ENCODE measurements around the gene CEBPG. TPM values are rescaled to one million over a fixed set of nuclear protein-coding genes. Genes with fewer than 3 reads are reported as not detected.

CEBPG gene
- total RNA-seq, 1 donor from 2014 or later: 20.7 TPM

- no peak for TF ChIP-seq CTCF (IDR thresholded peaks at IDR 0.05; ENCODE audit: unreplicated experiment)
- H3K27ac Mint-ChIP-seq (ENCODE audit: unreplicated experiment): no peak overlapping the region
- no peak for DNase-seq (ENCODE audit: low spot score)
- H3K4me3 Mint-ChIP-seq (ENCODE audit: unreplicated experiment): no peak overlapping the region
- H3K27me3 Mint-ChIP-seq (ENCODE audit: unreplicated experiment): peaks cover 3% of the 10 kb centered on the region
- no peaks in the 10 kb centered on the region for H3K36me3 Mint-ChIP-seq (ENCODE audit: low read depth, unreplicated experiment)
- H3K4me1 Mint-ChIP-seq (ENCODE audit: unreplicated experiment): peaks cover under 1% of the 10 kb centered on the region
- no peaks in the 10 kb centered on the region for H3K9me3 Mint-ChIP-seq (ENCODE audit: unreplicated experiment)
Observed at GRCh38 chr19:33388231-33388724, 14.8 kb downstream of the CEBPG start.

DNA sequence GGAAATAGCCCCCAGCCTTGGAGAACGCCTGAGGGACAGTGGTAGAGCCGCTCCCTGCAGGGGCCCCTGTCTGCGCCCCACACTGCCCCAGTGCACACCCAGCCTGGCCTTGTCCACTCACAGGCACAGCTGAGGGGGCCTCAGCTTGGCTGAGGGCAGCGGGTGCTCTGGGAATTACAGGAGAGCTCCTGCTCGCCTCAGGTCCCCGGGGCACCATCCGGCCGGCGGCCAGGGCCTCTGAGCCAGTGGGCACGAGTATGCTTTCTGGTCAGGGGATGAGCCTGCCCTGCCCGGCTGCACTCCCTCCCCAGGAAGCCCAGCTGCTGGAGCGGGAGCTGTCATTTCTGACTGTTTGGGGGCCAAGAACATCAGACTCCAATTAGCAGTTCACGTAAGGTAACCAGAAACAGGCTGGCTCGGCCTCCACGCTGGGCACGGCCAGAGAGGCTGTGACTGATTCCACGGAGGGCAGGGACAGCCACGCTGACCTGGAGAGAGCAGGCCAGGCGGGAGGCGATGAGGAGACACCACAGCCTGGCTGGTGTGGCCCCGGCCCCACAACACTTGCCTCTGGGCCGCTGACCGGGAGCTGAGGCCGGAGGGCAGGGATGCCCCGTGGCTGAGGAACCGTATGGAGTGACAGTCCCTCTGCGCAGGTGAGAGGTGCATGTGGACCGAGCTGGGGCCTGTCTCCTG lies 15.4 kb downstream of the CEBPG start:
- no peak for TF ChIP-seq CTCF (IDR thresholded peaks at IDR 0.05; ENCODE audit: unreplicated experiment)
- Mint-ChIP-seq H3K4me3 (ENCODE audit: unreplicated experiment) (no peak overlapping the region), H3K27me3 (ENCODE audit: unreplicated experiment) (peaks cover 3% of the 10 kb centered on the region), H3K9me3 (ENCODE audit: unreplicated experiment) (no peaks in the 10 kb centered on the region), H3K27ac (ENCODE audit: unreplicated experiment) (no peak overlapping the region), H3K4me1 (ENCODE audit: unreplicated experiment) (no peaks in the 10 kb centered on the region), H3K36me3 (ENCODE audit: low read depth, unreplicated experiment) (peaks cover 3% of the 10 kb centered on the region)
- no peak for DNase-seq (ENCODE audit: low spot score)

DNA sequence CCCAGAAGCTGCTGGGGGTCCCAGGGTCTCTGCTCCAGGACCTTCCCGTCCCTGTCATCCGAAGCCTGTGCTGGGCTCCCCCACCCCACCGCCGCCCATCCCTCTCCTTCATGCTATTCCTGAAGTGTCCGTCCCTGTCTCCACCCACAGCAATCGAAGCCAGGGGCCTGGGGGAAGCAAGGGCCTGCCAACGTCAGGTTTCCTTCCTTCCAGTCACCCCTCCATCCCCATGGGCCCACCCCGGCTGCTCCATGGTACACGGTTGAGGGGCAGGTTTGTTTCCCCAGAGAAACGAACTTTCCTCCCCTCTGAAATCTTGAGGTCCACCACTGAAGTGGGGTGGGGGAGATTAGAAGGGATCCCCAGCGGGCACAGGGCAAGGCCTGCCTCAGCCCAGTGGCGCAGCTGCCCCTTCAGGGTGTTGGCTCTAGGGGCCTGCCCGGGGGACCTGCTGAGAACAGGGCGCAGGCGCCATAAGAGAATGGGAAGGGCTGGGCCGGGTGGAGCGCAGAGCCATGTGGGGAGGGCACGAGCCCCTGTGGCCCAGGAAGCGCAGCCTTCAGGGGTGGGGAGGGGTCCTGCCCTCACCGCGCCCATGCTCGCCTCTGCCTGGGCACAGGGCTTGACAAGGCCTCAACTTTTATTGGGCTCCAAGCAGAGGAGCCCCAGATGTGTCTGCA lies 16.1 kb downstream of the CEBPG start:
- H3K27ac Mint-ChIP-seq (ENCODE audit: unreplicated experiment): no peak overlapping the region
- H3K4me3 Mint-ChIP-seq (ENCODE audit: unreplicated experiment): no peak overlapping the region
- DNase-seq (ENCODE audit: low spot score): no peak
- no peak for TF ChIP-seq CTCF (IDR thresholded peaks at IDR 0.05; ENCODE audit: unreplicated experiment)
- peaks cover 3% of the 10 kb centered on the region for H3K36me3 Mint-ChIP-seq (ENCODE audit: low read depth, unreplicated experiment)
- no peaks in the 10 kb centered on the region for H3K9me3 Mint-ChIP-seq (ENCODE audit: unreplicated experiment)
- H3K4me1 Mint-ChIP-seq (ENCODE audit: unreplicated experiment): peaks cover under 1% of the 10 kb centered on the region
- H3K27me3 Mint-ChIP-seq (ENCODE audit: unreplicated experiment): peaks cover 3% of the 10 kb centered on the region

DNA sequence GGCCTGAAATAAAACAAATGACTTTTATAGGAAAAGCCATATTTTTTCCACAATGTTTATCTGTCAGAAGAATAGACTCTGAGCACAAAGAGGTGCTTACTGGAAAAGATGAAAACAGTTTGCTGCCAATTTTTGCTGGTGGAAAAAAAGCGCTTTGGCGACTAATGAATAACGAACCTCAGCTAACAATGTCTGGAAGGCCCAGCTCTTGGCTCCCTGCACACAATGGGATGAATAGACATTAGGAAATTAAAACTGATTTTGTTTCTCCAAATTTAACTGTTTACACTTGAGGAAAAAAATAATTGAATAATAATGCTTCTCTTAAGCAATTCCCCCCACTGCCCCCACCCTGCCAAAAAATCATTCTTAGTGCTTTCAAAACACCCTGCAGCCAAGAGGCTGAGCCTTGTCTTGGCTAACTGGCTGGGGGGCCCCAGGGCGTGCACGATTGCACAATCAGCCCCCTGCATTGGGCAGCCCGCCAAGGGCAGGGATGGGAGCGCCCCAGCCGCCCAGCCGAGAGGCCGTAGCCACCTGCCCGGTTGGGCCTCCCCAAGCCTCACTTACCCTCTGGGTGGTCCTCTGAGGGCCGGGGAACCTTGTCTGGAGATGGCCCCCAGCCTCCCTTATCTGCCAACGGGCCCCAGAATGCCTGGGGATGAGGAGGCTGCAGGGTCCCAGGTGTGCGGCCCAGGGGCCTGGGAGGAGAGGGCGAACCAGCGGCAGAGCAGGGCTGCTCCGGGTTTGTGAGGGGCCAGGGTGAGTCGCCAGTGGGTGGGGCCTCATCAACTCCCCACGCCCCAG lies 16.8 kb downstream of the CEBPG start:
- no peaks in the 10 kb centered on the region for H3K9me3 Mint-ChIP-seq (ENCODE audit: unreplicated experiment)

More for the DNA sequence above, 16.8 kb downstream of the CEBPG start:
- peaks cover 3% of the 10 kb centered on the region for H3K36me3 Mint-ChIP-seq (ENCODE audit: low read depth, unreplicated experiment)
- peaks cover 8% of the 10 kb centered on the region for H3K4me1 Mint-ChIP-seq (ENCODE audit: unreplicated experiment)
- no peak for DNase-seq (ENCODE audit: low spot score)
- H3K4me3 Mint-ChIP-seq (ENCODE audit: unreplicated experiment): no peak overlapping the region
- peaks cover 3% of the 10 kb centered on the region for H3K27me3 Mint-ChIP-seq (ENCODE audit: unreplicated experiment)
- no peak for TF ChIP-seq CTCF (IDR thresholded peaks at IDR 0.05; ENCODE audit: unreplicated experiment)
- no peak overlapping the region for H3K27ac Mint-ChIP-seq (ENCODE audit: unreplicated experiment)

All from endothelial cell (in vitro differentiated cells).